ENCODE data around the gene TNC.

The TNC gene

DNA sequence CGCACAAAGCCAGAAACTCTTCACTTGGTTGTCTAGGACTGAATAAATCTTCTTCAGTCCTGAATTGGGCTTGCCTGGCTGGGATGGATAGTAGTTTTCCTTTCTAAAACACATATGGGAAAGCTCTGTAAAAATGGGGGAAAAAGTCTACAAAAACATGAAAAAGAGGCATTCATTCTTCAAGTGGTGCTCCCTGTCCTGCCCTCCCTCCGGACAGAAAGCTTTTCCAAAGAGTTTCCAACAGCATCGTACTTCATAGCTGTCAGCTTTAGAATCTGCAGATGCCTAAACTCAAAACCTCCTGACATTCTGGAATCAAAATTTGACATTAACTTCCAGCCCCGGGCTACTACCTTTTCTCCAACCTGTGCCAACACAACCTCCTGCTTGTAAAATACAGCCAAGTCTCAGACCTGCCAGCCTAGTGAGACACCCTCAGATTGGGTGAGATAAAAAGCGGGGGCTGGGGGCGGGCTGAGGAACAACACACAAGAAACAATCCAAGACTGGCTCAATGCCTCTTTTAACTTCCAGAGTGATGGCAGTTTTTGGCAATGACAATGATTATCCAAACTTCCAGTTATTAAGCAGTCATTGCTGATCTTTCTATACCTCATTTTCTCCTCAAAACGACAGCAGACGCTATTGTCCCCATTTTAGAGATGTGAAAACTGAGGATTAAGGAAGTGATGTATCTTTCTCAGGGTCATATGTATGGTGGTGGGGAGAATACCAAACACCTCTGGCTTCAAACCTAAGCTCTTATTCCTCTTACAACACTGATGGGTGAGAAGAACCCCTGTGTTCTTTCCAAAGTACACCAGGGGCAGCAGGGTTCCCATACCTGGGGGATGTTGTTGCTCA lies 1.3 kb downstream of the TNC start:
- TF ChIP-seq, protein P1, sequence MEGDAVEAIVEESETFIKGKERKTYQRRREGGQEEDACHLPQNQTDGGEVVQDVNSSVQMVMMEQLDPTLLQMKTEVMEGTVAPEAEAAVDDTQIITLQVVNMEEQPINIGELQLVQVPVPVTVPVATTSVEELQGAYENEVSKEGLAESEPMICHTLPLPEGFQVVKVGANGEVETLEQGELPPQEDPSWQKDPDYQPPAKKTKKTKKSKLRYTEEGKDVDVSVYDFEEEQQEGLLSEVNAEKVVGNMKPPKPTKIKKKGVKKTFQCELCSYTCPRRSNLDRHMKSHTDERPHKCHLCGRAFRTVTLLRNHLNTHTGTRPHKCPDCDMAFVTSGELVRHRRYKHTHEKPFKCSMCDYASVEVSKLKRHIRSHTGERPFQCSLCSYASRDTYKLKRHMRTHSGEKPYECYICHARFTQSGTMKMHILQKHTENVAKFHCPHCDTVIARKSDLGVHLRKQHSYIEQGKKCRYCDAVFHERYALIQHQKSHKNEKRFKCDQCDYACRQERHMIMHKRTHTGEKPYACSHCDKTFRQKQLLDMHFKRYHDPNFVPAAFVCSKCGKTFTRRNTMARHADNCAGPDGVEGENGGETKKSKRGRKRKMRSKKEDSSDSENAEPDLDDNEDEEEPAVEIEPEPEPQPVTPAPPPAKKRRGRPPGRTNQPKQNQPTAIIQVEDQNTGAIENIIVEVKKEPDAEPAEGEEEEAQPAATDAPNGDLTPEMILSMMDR (IDR thresholded peaks at IDR 0.05; ENCODE audit: borderline replicate concordance, control extremely low read depth, extremely low read depth, insufficient read depth, missing control alignments) = no peak
- in situ Hi-C loops (cut with MboI; ENCODE audit: low sequenced_read_pairs, unreplicated experiment) = no loop called here
- DNase-seq (ENCODE audit: low spot score) = no peak

DNA sequence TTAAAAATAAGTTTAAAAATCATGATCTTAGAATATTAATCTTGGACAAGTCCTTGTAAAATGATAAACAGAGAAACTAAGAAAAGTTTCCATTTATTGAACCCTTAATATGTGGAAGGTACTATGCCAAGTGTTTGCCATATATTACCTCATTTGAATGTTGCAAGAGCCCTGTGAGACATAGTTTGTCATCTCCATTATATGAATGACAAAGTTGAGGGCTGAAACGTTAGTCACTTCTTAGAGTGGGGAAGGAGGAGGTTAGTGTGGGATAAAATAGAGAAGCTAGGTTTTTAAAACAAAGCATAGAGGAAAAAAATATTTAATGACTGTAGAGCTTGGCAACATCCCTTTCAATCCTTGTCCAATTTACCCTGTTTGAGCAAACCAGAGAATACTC lies 2.0 kb downstream of the TNC start:
- in situ Hi-C loops (cut with MboI; ENCODE audit: low sequenced_read_pairs, unreplicated experiment) = no loop called here
- no peak for DNase-seq (ENCODE audit: low spot score)
- TF ChIP-seq, protein P1 (IDR thresholded peaks at IDR 0.05; ENCODE audit: borderline replicate concordance, control extremely low read depth, extremely low read depth, insufficient read depth, missing control alignments) = no peak

DNA sequence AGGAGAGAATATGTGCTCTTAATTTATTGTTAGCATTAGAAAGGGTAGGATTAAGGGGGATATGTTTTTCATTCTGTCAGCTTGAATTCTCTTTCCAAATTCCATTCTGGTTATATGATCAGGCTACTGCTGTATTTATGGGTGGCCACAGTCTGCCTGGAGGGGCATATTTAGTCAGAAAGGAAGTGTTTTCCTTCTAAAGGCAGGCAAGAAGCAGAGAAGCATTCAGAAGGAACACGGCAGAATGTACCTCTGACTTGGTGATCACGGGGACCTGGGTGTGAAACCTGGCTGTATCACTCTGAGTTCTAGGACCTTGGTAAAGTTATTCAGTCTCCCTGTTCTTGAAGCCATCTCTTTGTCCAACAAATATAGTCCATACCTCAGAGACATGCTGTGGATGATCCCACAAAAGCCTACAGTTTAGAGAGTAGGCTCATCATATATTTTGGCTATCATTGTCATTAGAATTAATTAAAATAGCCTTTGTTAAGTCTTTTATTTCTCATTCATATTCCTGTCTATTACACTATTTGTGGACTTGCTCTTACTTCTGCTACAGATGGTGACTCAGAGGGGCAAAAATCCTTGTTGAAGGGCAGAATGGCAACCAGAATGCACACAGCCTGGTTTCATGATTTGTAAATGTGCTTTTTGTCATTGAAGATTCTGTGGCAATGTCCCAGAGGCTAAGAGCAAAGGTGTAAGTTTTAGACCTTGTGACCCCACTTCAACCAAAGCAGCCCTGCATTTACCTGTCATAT lies 2.7 kb downstream of the TNC start:
- TF ChIP-seq, protein P1 (IDR thresholded peaks at IDR 0.05; ENCODE audit: borderline replicate concordance, control extremely low read depth, extremely low read depth, insufficient read depth, missing control alignments) = no peak
- no peak for DNase-seq (ENCODE audit: low spot score)
- in situ Hi-C loops (cut with MboI; ENCODE audit: low sequenced_read_pairs, unreplicated experiment) = no loop called here

DNA sequence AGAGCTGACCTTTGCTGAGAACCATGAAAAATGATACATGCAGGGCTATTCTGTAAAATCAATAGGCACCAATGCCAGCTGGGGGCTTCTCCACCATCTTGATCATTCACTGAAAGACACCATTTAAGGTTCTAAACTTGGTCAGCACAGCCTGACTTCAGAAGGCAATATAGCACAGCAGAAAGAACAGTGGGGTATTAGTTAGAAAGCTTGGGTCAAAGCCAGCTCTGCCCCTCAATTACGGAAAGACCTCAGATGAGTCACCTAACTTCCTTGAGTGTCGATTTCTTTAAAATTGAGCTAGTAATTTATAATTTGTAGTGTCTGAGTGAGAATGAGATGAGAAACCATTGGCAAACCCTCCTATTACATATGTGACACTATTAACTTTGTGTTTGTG lies 3.4 kb downstream of the TNC start:
- DNase-seq (ENCODE audit: low spot score) = no peak
- TF ChIP-seq, protein P1 (IDR thresholded peaks at IDR 0.05; ENCODE audit: borderline replicate concordance, control extremely low read depth, extremely low read depth, insufficient read depth, missing control alignments) = no peak
- in situ Hi-C loops (cut with MboI; ENCODE audit: low sequenced_read_pairs, unreplicated experiment) = no loop called here

DNA sequence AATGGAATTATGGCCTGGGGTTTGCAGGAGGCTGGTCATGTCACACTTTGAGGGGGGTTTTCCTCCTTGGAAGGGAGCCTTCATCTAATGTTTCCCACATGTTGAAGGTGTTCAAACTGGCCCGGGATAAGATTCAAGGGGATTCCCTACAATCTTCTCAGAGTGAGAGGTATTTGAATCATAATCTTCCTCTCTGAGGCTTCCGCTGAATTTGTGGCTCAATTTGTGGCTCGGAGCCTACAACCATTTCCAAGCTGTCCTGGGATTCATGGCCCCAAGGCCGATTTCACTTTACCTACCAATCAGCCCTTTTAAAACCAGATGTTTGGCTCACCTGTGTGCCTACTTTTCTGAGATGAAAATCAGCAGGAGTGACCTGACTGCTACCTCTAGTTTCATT lies 3.9 kb downstream of the TNC start:
- DNase-seq (ENCODE audit: low spot score) = no peak
- in situ Hi-C loops (cut with MboI; ENCODE audit: low sequenced_read_pairs, unreplicated experiment) = no loop called here
- TF ChIP-seq, protein P1 (IDR thresholded peaks at IDR 0.05; ENCODE audit: borderline replicate concordance, control extremely low read depth, extremely low read depth, insufficient read depth, missing control alignments) = no peak

DNA sequence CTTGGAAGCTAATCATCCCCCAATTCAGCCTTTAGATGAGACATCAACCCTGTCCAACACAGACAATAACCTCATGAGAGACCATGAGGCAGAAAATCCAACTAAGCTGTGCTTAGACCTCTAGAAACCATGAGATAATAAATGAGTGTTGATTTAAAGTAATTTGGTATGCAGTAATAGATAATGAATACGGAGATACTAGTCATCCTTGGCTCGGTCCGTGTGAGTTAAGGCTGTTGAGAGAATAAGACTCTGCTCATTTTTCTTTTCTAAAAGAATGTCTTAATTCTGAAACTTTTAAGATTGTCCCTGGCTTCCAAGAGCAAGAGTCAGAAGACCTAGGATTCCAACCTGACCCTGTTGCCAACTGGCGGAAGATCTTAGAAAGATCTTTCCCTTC lies 6.1 kb downstream of the TNC start:
- DNase-seq (ENCODE audit: low spot score) = no peak
- in situ Hi-C loops (cut with MboI; ENCODE audit: low sequenced_read_pairs, unreplicated experiment) = no loop called here
- TF ChIP-seq, protein P1 (IDR thresholded peaks at IDR 0.05; ENCODE audit: borderline replicate concordance, control extremely low read depth, extremely low read depth, insufficient read depth, missing control alignments) = no peak
